Measurements from ENCODE around the gene CYP2J2.
"Not testable (repeated sequence)": the region's sequence is repeated elsewhere in the genome, so short reads cannot be mapped to it uniquely, and the experiment has no call there.

CYP2J2 gene

GRCh38 chr1:59926381-59927123 is at the start of gene CYP2J2:
CYP2J2 (minus strand) TSS chr1:59926773; CDS start chr1:59926746, 27 bp downstream.
- Histone ChIP-seq H3K27me3 (peaks cover 0 to 13% (median 7%) of the 10 kb centered on the region in 11 experiments; a peak in 12 of 22 replicates), H3K27ac (no peak within 1 kb of the TSS), H3K9me3 (replicated peaks in 1 of 11) (peaks cover 22 to 37% (median 30%) of the 10 kb centered on the region in 11 experiments; a peak in 21 of 22 replicates), H3K4me1 (no peaks in the 10 kb centered on the region), H3K4me2 (peak within 1 kb of the TSS; percentile 14 to 74 (median 54); a peak in 20 of 22 replicates), H3K4me3 (peak within 1 kb of the TSS; percentile 16 to 55 (median 46); a peak in 17 of 20 replicates), H3K36me3 (no peaks in the 10 kb centered on the region), H4K20me1 (no peaks in the 10 kb centered on the region), H3K9ac (no peak within 1 kb of the TSS)
- TF ChIP-seq Cebpa-rat (IDR thresholded peaks at IDR 0.05), result no peak

- Histone ChIP-seq H4K20me1 (no peaks in the 10 kb centered on the region), H3K9me3 (replicated peaks in 1 of 11) (no peaks in the 10 kb centered on the region), H3K4me3 (no peak overlapping the region), H3K9ac (no peak overlapping the region), H3K27ac (no peak overlapping the region), H3K4me1 (no peaks in the 10 kb centered on the region), H3K4me2 (no peak overlapping the region), H3K36me3 (no peaks in the 10 kb centered on the region), H3K27me3 (no peaks in the 10 kb centered on the region)
- no peak for TF ChIP-seq Cebpa-rat (IDR thresholded peaks at IDR 0.05)
Observed at GRCh38 chr1:59973719-59974118, 47.1 kb upstream of the CYP2J2 start.

- Histone ChIP-seq H3K9me3 (replicated peaks in 1 of 11) (no peaks in the 10 kb centered on the region), H3K4me2 (no peak overlapping the region), H3K4me1 (peaks cover 0 to 5% (median 1%) of the 10 kb centered on the region in 10 experiments; a peak in 6 of 20 replicates), H3K9ac (no peak overlapping the region), H3K36me3 (no peaks in the 10 kb centered on the region), H4K20me1 (no peaks in the 10 kb centered on the region), H3K27ac (no peak overlapping the region), H3K4me3 (no peak overlapping the region), H3K27me3 (no peaks in the 10 kb centered on the region)
- TF ChIP-seq Cebpa-rat (IDR thresholded peaks at IDR 0.05), result no peak
Observed at GRCh38 chr1:59972216-59972927, 45.8 kb upstream of the CYP2J2 start.

DNA sequence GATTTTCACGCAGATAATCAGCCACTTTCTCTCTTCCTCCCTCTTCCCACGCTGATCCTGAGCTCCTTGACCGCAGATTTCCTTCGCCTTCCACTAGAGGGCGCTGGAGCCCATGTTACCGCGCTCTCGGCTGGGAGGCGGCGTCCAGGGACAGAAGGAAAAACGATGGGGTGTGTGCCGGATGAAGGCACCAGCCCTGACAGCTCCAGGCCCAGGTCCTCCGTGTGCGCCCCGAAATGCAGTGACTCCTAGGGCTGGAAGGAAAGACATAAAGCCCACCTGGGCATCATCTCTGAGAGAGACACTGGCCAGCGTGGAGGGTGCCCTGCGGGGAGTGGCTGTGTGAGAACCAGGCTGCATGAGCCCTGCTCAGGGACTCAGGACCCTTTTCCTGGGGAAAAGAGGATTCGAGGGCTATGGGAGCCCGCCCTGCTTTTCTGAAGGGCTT is 44.9 kb upstream of the CYP2J2 start:
- Histone ChIP-seq H3K9ac (no peak overlapping the region), H3K27me3 (no peaks in the 10 kb centered on the region), H3K4me2 (peak overlapping the region in 2 of 11 experiments; percentile 6 to 22; a peak in 1 of 22 replicates), H4K20me1 (no peaks in the 10 kb centered on the region), H3K9me3 (replicated peaks in 1 of 11) (no peaks in the 10 kb centered on the region), H3K4me3 (no peak overlapping the region), H3K27ac (no peak overlapping the region), H3K4me1 (peaks cover 0 to 10% (median 3%) of the 10 kb centered on the region in 10 experiments; a peak in 6 of 20 replicates), H3K36me3 (no peaks in the 10 kb centered on the region)
- no peak for TF ChIP-seq Cebpa-rat (IDR thresholded peaks at IDR 0.05)

DNA sequence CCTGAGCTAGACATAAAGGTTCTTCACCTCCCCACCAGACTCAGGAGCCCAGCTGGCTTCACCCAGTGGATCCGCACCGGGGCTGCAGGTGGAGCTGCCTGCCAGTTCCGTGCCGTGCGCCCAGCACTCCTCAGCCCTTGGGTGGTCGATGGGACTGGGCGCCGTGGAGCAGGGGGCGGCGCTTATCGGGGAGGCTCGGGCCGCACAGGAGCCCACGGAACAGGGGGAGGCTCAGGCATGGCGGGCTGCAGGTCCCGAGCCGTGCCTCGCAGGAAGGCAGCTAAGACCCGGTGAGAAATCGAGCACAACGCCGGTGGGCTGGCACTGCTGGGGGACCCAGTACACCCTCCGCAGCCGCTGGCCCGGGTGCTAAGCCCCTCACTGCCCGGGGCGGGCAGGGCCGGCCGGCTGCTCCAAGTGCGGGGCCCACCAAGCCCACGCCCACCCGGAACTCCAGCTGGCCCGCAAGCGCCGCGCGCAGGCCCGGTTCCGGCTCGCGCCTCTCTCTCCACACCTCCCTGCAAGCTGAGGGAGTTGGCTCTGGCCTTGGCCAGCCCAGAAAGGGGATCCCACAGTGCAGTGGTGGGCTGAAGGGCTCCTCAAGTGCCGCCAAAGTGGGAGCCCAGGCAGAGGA is 43.1 kb upstream of the CYP2J2 start:
- H3K9ac ChIP-seq; H3K4me2 ChIP-seq; H3K27ac ChIP-seq; H3K4me3 ChIP-seq; H4K20me1 ChIP-seq; H3K9me3 ChIP-seq (replicated peaks in 1 of 11); H3K27me3 ChIP-seq; H3K36me3 ChIP-seq: not testable (repeated sequence)
- H3K4me1 ChIP-seq, result peaks cover 0 to 10% (median 3%) of the 10 kb centered on the region in 10 experiments; a peak in 6 of 20 replicates

DNA sequence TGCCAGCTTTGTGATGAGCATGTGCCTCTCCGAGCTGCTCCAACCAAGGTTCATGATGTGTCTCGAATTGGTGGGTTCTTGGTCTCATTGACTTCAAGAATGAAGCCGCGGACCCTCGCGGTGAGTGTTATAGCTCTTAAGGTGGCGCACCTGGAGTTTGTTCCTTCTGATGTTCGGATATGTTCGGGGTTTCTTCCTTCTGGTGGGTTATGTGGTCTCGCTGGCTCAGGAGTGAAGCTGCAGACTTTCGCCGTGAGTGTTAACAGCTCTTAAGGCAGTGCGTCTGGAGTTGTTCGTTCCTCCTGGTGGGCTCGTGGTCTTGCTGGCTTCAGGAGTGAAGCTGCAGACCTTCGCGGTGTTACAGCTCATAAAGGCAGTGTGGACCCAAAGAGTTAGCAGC is 42.2 kb upstream of the CYP2J2 start:
- not testable (repeated sequence) for H3K27me3 ChIP-seq; H3K4me2 ChIP-seq; H4K20me1 ChIP-seq; H3K4me3 ChIP-seq; H3K27ac ChIP-seq; H3K9me3 ChIP-seq (replicated peaks in 1 of 11); H3K9ac ChIP-seq; H3K36me3 ChIP-seq
- peaks cover 0 to 10% (median 3%) of the 10 kb centered on the region in 10 experiments; a peak in 6 of 20 replicates for H3K4me1 ChIP-seq

- Histone ChIP-seq H3K9me3 (replicated peaks in 1 of 11) (no peaks in the 10 kb centered on the region), H3K4me1 (peaks cover 0 to 10% (median 3%) of the 10 kb centered on the region in 10 experiments; a peak in 6 of 20 replicates), H4K20me1 (no peaks in the 10 kb centered on the region), H3K4me3 (no peak overlapping the region), H3K27ac (no peak overlapping the region), H3K9ac (no peak overlapping the region), H3K27me3 (no peaks in the 10 kb centered on the region), H3K36me3 (no peaks in the 10 kb centered on the region), H3K4me2 (no peak overlapping the region)
- TF ChIP-seq Cebpa-rat (IDR thresholded peaks at IDR 0.05), result no peak
Observed at GRCh38 chr1:59967780-59968179, 41.2 kb upstream of the CYP2J2 start.

GRCh38 chr1:59967141-59967697 is 40.6 kb upstream of the CYP2J2 start:
- Histone ChIP-seq H3K4me2 (peak overlapping the region in 5 of 11 experiments; percentile 3 to 20 (median 10); a peak in 5 of 22 replicates), H3K4me3 (no peak overlapping the region), H3K9me3 (replicated peaks in 1 of 11) (no peaks in the 10 kb centered on the region), H3K27ac (no peak overlapping the region), H3K9ac (no peak overlapping the region), H3K4me1 (peaks cover 0 to 10% (median 3%) of the 10 kb centered on the region in 10 experiments; a peak in 6 of 20 replicates), H3K36me3 (no peaks in the 10 kb centered on the region), H3K27me3 (no peaks in the 10 kb centered on the region), H4K20me1 (no peaks in the 10 kb centered on the region)
- no peak for TF ChIP-seq Cebpa-rat (IDR thresholded peaks at IDR 0.05)

- no peaks in the 10 kb centered on the region for H3K9me3 ChIP-seq (replicated peaks in 1 of 11)
- peaks cover 0 to 8% (median 0%) of the 10 kb centered on the region in 10 experiments; a peak in 4 of 20 replicates for H3K4me1 ChIP-seq
- no peaks in the 10 kb centered on the region for H4K20me1 ChIP-seq
- no peak overlapping the region for H3K9ac ChIP-seq
- H3K27ac ChIP-seq, result no peak overlapping the region
- no peak overlapping the region for H3K4me2 ChIP-seq
- no peak for TF ChIP-seq Cebpa-rat (IDR thresholded peaks at IDR 0.05)
- H3K36me3 ChIP-seq, result no peaks in the 10 kb centered on the region
- no peaks in the 10 kb centered on the region for H3K27me3 ChIP-seq
- no peak overlapping the region for H3K4me3 ChIP-seq
Observed at GRCh38 chr1:59952065-59952464, 25.5 kb upstream of the CYP2J2 start.
